HG03460 (cell line): Measurements from ENCODE around the gene EPN2.

Source experiments
- ATAC-seq: cut with Tn5 transposase; IDR thresholded peaks from one replicate; pipeline ENCODE4 v1.9.1; 2021; ENCODE audit not compliant: unreplicated experiment

EPN2 gene

GRCh38 chr17:19378416-19379360, 141.5 kb downstream of the EPN2 start, which contains the start of gene MAPK7:
MAPK7 (plus strand) TSS chr17:19378498; CDS start chr17:19378901, 403 bp downstream.
- peak; percentile 5 for ATAC-seq

GRCh38 chr17:19379361-19380065, 142.3 kb downstream of the EPN2 start:
- ATAC-seq, result no peak

- ATAC-seq, result no peak
Measured at GRCh38 chr17:19380481-19381301, 143.5 kb downstream of the EPN2 start.

GRCh38 chr17:19381361-19381740, 144.2 kb downstream of the EPN2 start:
- no peak for ATAC-seq

GRCh38 chr17:19381741-19382444, 144.7 kb downstream of the EPN2 start:
- no peak for ATAC-seq

- ATAC-seq, result no peak
Measured at GRCh38 chr17:19382531-19383444, 145.6 kb downstream of the EPN2 start.

- ATAC-seq, result no peak
Measured at GRCh38 chr17:19383681-19384470, 146.7 kb downstream of the EPN2 start.

- no peak for ATAC-seq
Measured at GRCh38 chr17:19384723-19385391, 147.7 kb downstream of the EPN2 start.

GRCh38 chr17:19385521-19385983, 148.4 kb downstream of the EPN2 start:
- ATAC-seq, result no peak
